WTC11 (cell line): ENCODE measurements around the gene SETD1B.

ENCODE experiments used
- CREB1 ChIP-seq: sonication (generic); formaldehyde crosslinking; IDR thresholded peaks from 2 replicates; pipeline ENCODE4 v1.8.0; 2023; ENCODE audit warnings: mild to moderate bottlenecking, missing genetic modification reagents
- MAX ChIP-seq: sonication (generic); formaldehyde crosslinking; IDR thresholded peaks from 2 replicates; pipeline ENCODE4 v1.8.0; 2022; ENCODE audit warnings: mild to moderate bottlenecking, missing genetic modification reagents
- NFYB ChIP-seq: sonication (generic); formaldehyde crosslinking; conservative IDR thresholded peaks from 2 replicates; pipeline ENCODE4 v1.8.0; 2022; ENCODE audit warnings: low read depth, missing genetic modification reagents
- ZBTB21 ChIP-seq: sonication (generic); formaldehyde crosslinking; IDR thresholded peaks from 2 replicates; pipeline ENCODE4 v1.8.1; 2023; ENCODE audit warnings: mild to moderate bottlenecking, missing genetic modification reagents, borderline replicate concordance
- TF ChIP-seq, protein P1 (sequence below): fragments of 200-600 bp; IDR thresholded peaks from 2 replicates; pipeline ENCODE4 v1.8.0; 2022; ENCODE audit warnings: antibody characterized with exemption

DNA sequence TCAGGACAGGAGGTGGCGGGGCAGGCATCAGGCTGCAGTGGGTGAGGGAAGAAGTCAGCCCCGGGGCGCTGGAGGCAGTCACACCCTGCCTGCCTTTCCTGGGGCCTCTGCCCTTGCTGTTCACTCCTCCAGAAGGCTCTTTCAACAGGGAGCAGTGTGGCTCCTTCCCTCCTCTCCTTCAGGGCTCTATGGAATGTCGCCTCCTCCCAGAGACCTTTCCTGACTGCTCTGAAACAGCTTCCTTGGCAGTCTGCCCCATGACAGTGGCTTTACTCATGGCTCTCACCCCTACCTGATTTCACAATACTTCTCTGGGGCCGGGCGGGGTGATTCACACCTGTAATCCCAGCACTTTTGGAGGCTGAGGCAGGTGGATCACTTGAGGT is 17.4 kb upstream of the SETD1B start:
- no peak for TF ChIP-seq CREB1 (CRISPR knock-in tag)
- TF ChIP-seq, protein P1, sequence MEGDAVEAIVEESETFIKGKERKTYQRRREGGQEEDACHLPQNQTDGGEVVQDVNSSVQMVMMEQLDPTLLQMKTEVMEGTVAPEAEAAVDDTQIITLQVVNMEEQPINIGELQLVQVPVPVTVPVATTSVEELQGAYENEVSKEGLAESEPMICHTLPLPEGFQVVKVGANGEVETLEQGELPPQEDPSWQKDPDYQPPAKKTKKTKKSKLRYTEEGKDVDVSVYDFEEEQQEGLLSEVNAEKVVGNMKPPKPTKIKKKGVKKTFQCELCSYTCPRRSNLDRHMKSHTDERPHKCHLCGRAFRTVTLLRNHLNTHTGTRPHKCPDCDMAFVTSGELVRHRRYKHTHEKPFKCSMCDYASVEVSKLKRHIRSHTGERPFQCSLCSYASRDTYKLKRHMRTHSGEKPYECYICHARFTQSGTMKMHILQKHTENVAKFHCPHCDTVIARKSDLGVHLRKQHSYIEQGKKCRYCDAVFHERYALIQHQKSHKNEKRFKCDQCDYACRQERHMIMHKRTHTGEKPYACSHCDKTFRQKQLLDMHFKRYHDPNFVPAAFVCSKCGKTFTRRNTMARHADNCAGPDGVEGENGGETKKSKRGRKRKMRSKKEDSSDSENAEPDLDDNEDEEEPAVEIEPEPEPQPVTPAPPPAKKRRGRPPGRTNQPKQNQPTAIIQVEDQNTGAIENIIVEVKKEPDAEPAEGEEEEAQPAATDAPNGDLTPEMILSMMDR, result no peak
- TF ChIP-seq ZBTB21 (CRISPR knock-in tag), result no peak
- no peak for TF ChIP-seq NFYB (CRISPR knock-in tag)
- TF ChIP-seq MAX (CRISPR knock-in tag), result no peak
